Measurements from ENCODE around the gene LRRC45. TPM values are rescaled to one million over a fixed set of nuclear protein-coding genes. Genes with fewer than 3 reads are reported as not detected.

LRRC45 gene
- total RNA-seq, 2 experiments from 2014 or later, result 41.2 to 52.0 TPM

DNA sequence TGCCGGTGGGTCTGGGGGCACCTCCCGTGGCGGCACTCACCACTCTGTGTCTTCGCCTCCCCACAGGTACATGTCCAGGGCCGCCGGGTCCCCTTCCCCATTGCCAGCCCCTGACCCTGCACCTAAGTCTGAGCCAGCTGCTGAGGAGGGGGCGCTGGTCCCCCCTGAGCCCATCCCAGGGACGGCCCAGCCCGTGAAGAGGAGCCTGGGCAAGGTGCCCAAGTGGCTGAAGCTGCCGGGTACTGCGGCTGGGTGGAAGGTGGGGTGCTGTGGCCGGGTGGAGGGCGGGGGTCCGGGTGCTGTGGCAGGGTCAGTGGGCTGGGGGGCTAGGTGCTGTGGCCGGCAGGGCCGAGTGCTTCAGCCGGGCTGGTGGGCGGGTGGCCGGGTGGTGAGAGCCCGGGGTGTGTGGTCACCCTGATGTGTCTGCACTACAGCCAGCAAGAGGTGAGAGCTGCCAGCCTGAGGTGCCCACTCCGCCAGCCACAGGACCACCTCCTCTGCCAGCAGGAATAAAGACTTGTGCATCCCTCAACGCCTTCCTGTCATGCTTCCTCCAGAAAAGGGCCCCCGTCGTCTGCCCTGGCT, 6.1 kb upstream of the LRRC45 start:
- intact Hi-C loops (cut with micrococcal nuclease; ENCODE audit: unreplicated experiment), result no loop called here
- Histone ChIP-seq H3K4me1 (ENCODE audit: insufficient read depth, low read length, poor library complexity, severe bottlenecking) (peaks cover 22% of the 10 kb centered on the region), H3K9me3 (ENCODE audit: low read length) (no peaks in the 10 kb centered on the region), H3K4me2 (ENCODE audit: low read length) (no peak overlapping the region), H4K20me1 (ENCODE audit: insufficient read depth, low read length) (no peaks in the 10 kb centered on the region), H3K36me3 (ENCODE audit: insufficient read depth, low read length) (peaks cover 11% of the 10 kb centered on the region; the same call in 1 of the 2 replicates), H2AFZ (ENCODE audit: low read length) (no peak overlapping the region), H3K4me3 (ENCODE audit: low read depth, low read length, poor library complexity, severe bottlenecking) (no peak overlapping the region), H3K27ac (ENCODE audit: low read depth, low read length, poor library complexity, severe bottlenecking) (no peak overlapping the region), H3K79me2 (ENCODE audit: insufficient read depth, low read depth, low read length) (peaks cover 7% of the 10 kb centered on the region; the same call in 1 of the 2 replicates), H3K9me2 (ENCODE audit: insufficient read depth, low read length) (no peaks in the 10 kb centered on the region)
- no TSS peak for BruUV-seq (replicated peaks)
- no peak for DNase-seq (ENCODE audit: low spot score)
- POLR2A ChIA-PET, result no interaction called here
- no peak for TF ChIP-seq EZH2phosphoT487 (IDR thresholded peaks at IDR 0.05; ENCODE audit: borderline replicate concordance, low read depth, low read length)
- TF ChIP-seq, protein P1, sequence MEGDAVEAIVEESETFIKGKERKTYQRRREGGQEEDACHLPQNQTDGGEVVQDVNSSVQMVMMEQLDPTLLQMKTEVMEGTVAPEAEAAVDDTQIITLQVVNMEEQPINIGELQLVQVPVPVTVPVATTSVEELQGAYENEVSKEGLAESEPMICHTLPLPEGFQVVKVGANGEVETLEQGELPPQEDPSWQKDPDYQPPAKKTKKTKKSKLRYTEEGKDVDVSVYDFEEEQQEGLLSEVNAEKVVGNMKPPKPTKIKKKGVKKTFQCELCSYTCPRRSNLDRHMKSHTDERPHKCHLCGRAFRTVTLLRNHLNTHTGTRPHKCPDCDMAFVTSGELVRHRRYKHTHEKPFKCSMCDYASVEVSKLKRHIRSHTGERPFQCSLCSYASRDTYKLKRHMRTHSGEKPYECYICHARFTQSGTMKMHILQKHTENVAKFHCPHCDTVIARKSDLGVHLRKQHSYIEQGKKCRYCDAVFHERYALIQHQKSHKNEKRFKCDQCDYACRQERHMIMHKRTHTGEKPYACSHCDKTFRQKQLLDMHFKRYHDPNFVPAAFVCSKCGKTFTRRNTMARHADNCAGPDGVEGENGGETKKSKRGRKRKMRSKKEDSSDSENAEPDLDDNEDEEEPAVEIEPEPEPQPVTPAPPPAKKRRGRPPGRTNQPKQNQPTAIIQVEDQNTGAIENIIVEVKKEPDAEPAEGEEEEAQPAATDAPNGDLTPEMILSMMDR (conservative IDR thresholded peaks at IDR 0.05; ENCODE audit: low read length), result no peak
- CTCF ChIA-PET (ENCODE audit: unreplicated experiment), result interaction anchor here (0.6 kb wide), 1 partner anchor 149 kb away, joined by 4 read pairs; no protein-coding TSS in a partner anchor

DNA sequence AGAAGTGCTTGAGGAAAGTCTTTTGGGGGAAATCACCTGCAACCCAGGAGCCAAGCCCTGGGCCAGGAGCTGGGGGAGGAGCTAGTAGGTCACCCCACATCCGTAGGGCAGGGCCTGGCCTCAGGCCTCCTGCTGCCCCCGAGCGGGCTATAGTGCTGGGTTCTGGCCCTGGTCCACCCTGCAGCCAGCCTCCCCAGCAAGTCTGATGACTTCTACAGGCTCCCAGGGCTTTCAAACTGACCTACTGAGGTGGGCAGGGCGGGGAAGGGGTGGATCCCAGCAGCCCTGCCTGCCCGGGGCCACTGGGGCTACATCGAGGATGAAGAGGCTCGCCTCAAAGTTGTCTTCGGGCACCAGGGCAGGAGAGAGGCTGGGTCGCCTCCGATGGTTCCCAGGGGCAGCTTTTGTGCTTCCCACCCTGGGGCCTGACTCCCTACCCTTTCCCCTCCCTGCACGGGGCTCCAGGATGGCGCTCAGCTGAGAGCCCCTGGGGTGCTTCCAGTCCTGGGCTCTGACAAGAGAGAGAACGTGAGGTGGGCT, 5.4 kb upstream of the LRRC45 start:
- no peak overlapping the region for H3K27ac ChIP-seq (ENCODE audit: low read depth, low read length, poor library complexity, severe bottlenecking)
- H2AFZ ChIP-seq (ENCODE audit: low read length), result no peak overlapping the region
- POLR2A ChIA-PET, result no interaction called here
- TF ChIP-seq, protein P1 (conservative IDR thresholded peaks at IDR 0.05; ENCODE audit: low read length), result no peak
- TF ChIP-seq EZH2phosphoT487 (IDR thresholded peaks at IDR 0.05; ENCODE audit: borderline replicate concordance, low read depth, low read length), result no peak
- no peak for DNase-seq (ENCODE audit: low spot score)
- peaks cover 12% of the 10 kb centered on the region; the same call in 1 of the 2 replicates for H3K79me2 ChIP-seq (ENCODE audit: insufficient read depth, low read depth, low read length)
- CTCF ChIA-PET (ENCODE audit: unreplicated experiment), result no interaction called here
- intact Hi-C loops (cut with micrococcal nuclease; ENCODE audit: unreplicated experiment), result no loop called here
- no TSS peak for BruUV-seq (replicated peaks)
- H3K4me2 ChIP-seq (ENCODE audit: low read length), result no peak overlapping the region
- no peaks in the 10 kb centered on the region for H3K9me3 ChIP-seq (ENCODE audit: low read length)
- peaks cover 22% of the 10 kb centered on the region for H3K4me1 ChIP-seq (ENCODE audit: insufficient read depth, low read length, poor library complexity, severe bottlenecking)
- no peak overlapping the region for H3K4me3 ChIP-seq (ENCODE audit: low read depth, low read length, poor library complexity, severe bottlenecking)
- H4K20me1 ChIP-seq (ENCODE audit: insufficient read depth, low read length), result no peaks in the 10 kb centered on the region
- no peaks in the 10 kb centered on the region for H3K9me2 ChIP-seq (ENCODE audit: insufficient read depth, low read length)
- H3K36me3 ChIP-seq (ENCODE audit: insufficient read depth, low read length), result peaks cover 11% of the 10 kb centered on the region; the same call in 1 of the 2 replicates
